Gastroesophageal sphincter (tissue), 3 donors: Measurements from ENCODE around the gene PRRC2A.

Experiments used
- EP300 ChIP-seq: sonication (generic); formaldehyde crosslinking; IDR thresholded peaks from one replicate; pipeline ENCODE4 v1.6.1; 2017; ENCODE audit warnings: antibody characterized with exemption, mild to moderate bottlenecking
- TF ChIP-seq, protein P1 (sequence below), 4 experiments: fragments of 200-600 bp in 2 of 4; fragments of 450-650 bp in 2 of 4; sonication (generic) in 1 of 4; IDR thresholded peaks; one replicate each; pipeline ENCODE4 v1.5.1; 2017 to 2019; ENCODE audit warnings: antibody characterized with exemption in 4 of 4, mild to moderate bottlenecking in 2 of 4, moderate library complexity in 2 of 4

DNA sequence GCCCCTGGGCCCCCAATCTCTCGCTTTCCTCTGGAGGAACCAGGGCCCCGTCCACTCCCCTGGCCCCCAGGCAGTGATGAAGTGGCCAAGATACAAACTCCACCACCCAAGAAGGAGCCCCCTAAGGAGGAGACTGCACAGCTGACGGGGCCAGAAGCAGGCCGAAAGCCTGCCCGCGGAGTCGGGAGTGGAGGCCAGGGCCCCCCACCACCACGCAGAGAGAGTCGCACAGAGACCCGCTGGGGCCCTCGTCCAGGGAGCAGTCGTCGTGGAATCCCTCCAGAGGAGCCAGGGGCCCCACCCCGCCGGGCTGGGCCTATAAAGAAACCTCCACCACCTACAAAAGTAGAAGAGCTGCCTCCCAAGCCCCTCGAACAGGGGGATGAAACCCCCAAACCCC lies 10.7 kb downstream of the PRRC2A start:
- TF ChIP-seq, protein P1, sequence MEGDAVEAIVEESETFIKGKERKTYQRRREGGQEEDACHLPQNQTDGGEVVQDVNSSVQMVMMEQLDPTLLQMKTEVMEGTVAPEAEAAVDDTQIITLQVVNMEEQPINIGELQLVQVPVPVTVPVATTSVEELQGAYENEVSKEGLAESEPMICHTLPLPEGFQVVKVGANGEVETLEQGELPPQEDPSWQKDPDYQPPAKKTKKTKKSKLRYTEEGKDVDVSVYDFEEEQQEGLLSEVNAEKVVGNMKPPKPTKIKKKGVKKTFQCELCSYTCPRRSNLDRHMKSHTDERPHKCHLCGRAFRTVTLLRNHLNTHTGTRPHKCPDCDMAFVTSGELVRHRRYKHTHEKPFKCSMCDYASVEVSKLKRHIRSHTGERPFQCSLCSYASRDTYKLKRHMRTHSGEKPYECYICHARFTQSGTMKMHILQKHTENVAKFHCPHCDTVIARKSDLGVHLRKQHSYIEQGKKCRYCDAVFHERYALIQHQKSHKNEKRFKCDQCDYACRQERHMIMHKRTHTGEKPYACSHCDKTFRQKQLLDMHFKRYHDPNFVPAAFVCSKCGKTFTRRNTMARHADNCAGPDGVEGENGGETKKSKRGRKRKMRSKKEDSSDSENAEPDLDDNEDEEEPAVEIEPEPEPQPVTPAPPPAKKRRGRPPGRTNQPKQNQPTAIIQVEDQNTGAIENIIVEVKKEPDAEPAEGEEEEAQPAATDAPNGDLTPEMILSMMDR (IDR thresholded peaks at IDR 0.05), result no peak
- TF ChIP-seq EP300, result no peak
